Vagina (tissue), 2 donors: ENCODE measurements around the gene ELK3.

Experiments used
- CTCF ChIP-seq, 3 experiments: fragments of 450-650 bp in 2 of 3; fragments of 200-600 bp in 1 of 3; sonication (generic) in 1 of 3; IDR thresholded peaks; one replicate each; pipeline ENCODE4 v1.5.1; 2017 to 2019; ENCODE audit warnings: antibody characterized with exemption in 3 of 3, mild to moderate bottlenecking in 2 of 3, moderate library complexity in 2 of 3
- POLR2A ChIP-seq, 2 donors: fragments of 450-650 bp; IDR thresholded peaks; one replicate each; pipeline ENCODE4 v1.6.1; 2017; ENCODE audit warnings: antibody characterized with exemption in 2 of 2, mild to moderate bottlenecking in 2 of 2, moderate library complexity in 2 of 2

GRCh38 chr12:96265400-96265799 lies 71.2 kb downstream of the ELK3 start:
- TF ChIP-seq POLR2A (IDR thresholded peaks at IDR 0.05) (no peak), CTCF (IDR thresholded peaks at IDR 0.05) (no peak)
